H9 (cell line): ENCODE measurements around the gene ULK3. TPM values are rescaled to one million over a fixed set of nuclear protein-coding genes. Genes with fewer than 3 reads are reported as not detected.

ENCODE experiments used
- DNase-seq: peaks from one replicate; pipeline ENCODE4 v3.0.0-alpha.2; 2017
- H2AFZ ChIP-seq: one replicate; pipeline ENCODE4 v1.6.1; 2013; ENCODE audit warnings: mild to moderate bottlenecking, low read length, control low read depth, moderate library complexity
- H2AK5ac ChIP-seq: 2 replicates; pipeline ENCODE4 v1.6.1; 2013; ENCODE audit warnings: low read length, control low read depth, mixed read lengths; ENCODE audit not compliant: insufficient read length
- H2BK120ac ChIP-seq: one replicate; pipeline ENCODE4 v1.6.1; 2013; ENCODE audit warnings: low read depth, mild to moderate bottlenecking, low read length, control low read depth, inconsistent platforms; ENCODE audit not compliant: poor library complexity, severe bottlenecking
- H2BK12ac ChIP-seq: 2 replicates; pipeline ENCODE4 v1.6.1; 2013; ENCODE audit warnings: low read length, control low read depth, mixed read lengths, low read depth; ENCODE audit not compliant: insufficient read length
- H2BK15ac ChIP-seq: 2 replicates; pipeline ENCODE4 v1.6.1; 2013; ENCODE audit warnings: low read depth, low read length, control low read depth
- H2BK20ac ChIP-seq: one replicate; pipeline ENCODE4 v1.6.1; 2013; ENCODE audit warnings: low read depth, mild to moderate bottlenecking, low read length, control low read depth, inconsistent platforms; ENCODE audit not compliant: poor library complexity, severe bottlenecking
- H2BK5ac ChIP-seq: 2 replicates; pipeline ENCODE4 v1.6.1; 2013; ENCODE audit warnings: low read length, control low read depth, mixed read lengths; ENCODE audit not compliant: insufficient read length
- H3K14ac ChIP-seq: 2 replicates; pipeline ENCODE4 v1.6.1; 2013; ENCODE audit warnings: low read length, control low read depth; ENCODE audit not compliant: insufficient read depth
- H3K18ac ChIP-seq: 2 replicates; pipeline ENCODE4 v1.6.1; 2013; ENCODE audit warnings: low read depth, mild to moderate bottlenecking, mixed read lengths, low read length, control low read depth; ENCODE audit not compliant: insufficient read length
- H3K23ac ChIP-seq: 2 replicates; pipeline ENCODE4 v1.6.1; 2013; ENCODE audit warnings: low read length, control low read depth, mixed read lengths, low read depth; ENCODE audit not compliant: insufficient read length
- H3K23me2 ChIP-seq: 2 replicates; pipeline ENCODE4 v1.6.1; 2013; ENCODE audit warnings: low read depth, mild to moderate bottlenecking, mixed read lengths, low read length, control low read depth; ENCODE audit not compliant: insufficient read length, poor library complexity, severe bottlenecking
- H3K27ac ChIP-seq: 2 replicates; pipeline ENCODE4 v1.5.1; 2013; ENCODE audit warnings: low read length, control low read depth, mixed read lengths, low read depth; ENCODE audit not compliant: insufficient read length
- H3K27me3 ChIP-seq: 2 replicates; pipeline ENCODE4 v1.6.1; 2013; ENCODE audit warnings: low read length, control low read depth, inconsistent platforms; ENCODE audit not compliant: insufficient read depth
- H3K4ac ChIP-seq: 2 replicates; pipeline ENCODE4 v1.6.1; 2013; ENCODE audit warnings: low read depth, mild to moderate bottlenecking, control low read depth, inconsistent platforms, low read length, moderate library complexity
- H3K4me1 ChIP-seq: 2 replicates; pipeline ENCODE4 v1.6.1; 2013; ENCODE audit warnings: low read length, control low read depth, inconsistent platforms; ENCODE audit not compliant: insufficient read depth
- H3K4me2 ChIP-seq: 2 replicates; pipeline ENCODE4 v1.6.1; 2013; ENCODE audit warnings: low read length, control low read depth, mixed read lengths; ENCODE audit not compliant: insufficient read length, insufficient read depth
- H3K56ac ChIP-seq: 2 replicates; pipeline ENCODE4 v1.6.1; 2013; ENCODE audit warnings: low read depth, mild to moderate bottlenecking, mixed read lengths, low read length, control low read depth; ENCODE audit not compliant: insufficient read length
- H3K79me1 ChIP-seq: 2 replicates; pipeline ENCODE4 v1.6.1; 2013; ENCODE audit warnings: low read depth, mild to moderate bottlenecking, moderate library complexity, low read length, control low read depth, inconsistent platforms; ENCODE audit not compliant: insufficient read depth, poor library complexity, severe bottlenecking
- H3K79me2 ChIP-seq: 2 replicates; pipeline ENCODE4 v1.6.1; 2013; ENCODE audit warnings: low read length, control low read depth, inconsistent platforms; ENCODE audit not compliant: insufficient read depth
- H3K9ac ChIP-seq: 2 replicates; pipeline ENCODE4 v1.6.1; 2013; ENCODE audit warnings: low read length, control low read depth, mixed read lengths; ENCODE audit not compliant: insufficient read length; ENCODE audit errors: extremely low read depth
- H3K9me3 ChIP-seq: one replicate; pipeline ENCODE4 v1.6.1; 2013; ENCODE audit warnings: low read depth, low read length, inconsistent platforms; ENCODE audit not compliant: control insufficient read depth
- H3T11ph ChIP-seq: one replicate; pipeline ENCODE4 v1.6.1; 2013; ENCODE audit warnings: mild to moderate bottlenecking, low read length, control low read depth, inconsistent platforms
- H4K20me1 ChIP-seq: one replicate; pipeline ENCODE4 v1.6.1; 2013; ENCODE audit not compliant: control insufficient read depth, insufficient read length, insufficient read depth
- H4K5ac ChIP-seq: 2 replicates; pipeline ENCODE4 v1.6.1; 2013; ENCODE audit warnings: low read depth, mild to moderate bottlenecking, mixed read lengths, low read length, control low read depth; ENCODE audit not compliant: insufficient read length
- H4K8ac ChIP-seq: replicated peaks from 2 replicates; pipeline ENCODE4 v1.6.1; 2013; ENCODE audit warnings: low read length, control low read depth, mixed read lengths, low read depth; ENCODE audit not compliant: insufficient read length
- H4K91ac ChIP-seq: 2 replicates; pipeline ENCODE4 v1.6.1; 2013; ENCODE audit warnings: low read depth, mild to moderate bottlenecking, moderate library complexity, mixed read lengths, low read length, control low read depth; ENCODE audit not compliant: insufficient read length
- H3K27ac Mint-ChIP-seq, 3 experiments: 2 replicates in 2 of 3; 3 replicates in 1 of 3; pipeline ENCODE4 v1.8.0; 2020 to 2021; ENCODE audit warnings: mixed read lengths in 3 of 3, mild to moderate bottlenecking in 1 of 3, moderate library complexity in 1 of 3
- H3K27me3 Mint-ChIP-seq: 2 replicates; pipeline ENCODE4 v1.8.0; 2021; ENCODE audit warnings: low read depth, mild to moderate bottlenecking, moderate library complexity, mixed read lengths
- H3K36me3 Mint-ChIP-seq, 3 experiments: 2 replicates in 2 of 3; 3 replicates in 1 of 3; pipeline ENCODE4 v1.8.0; 2020 to 2021; ENCODE audit warnings: low read depth in 3 of 3, mixed read lengths in 3 of 3; ENCODE audit not compliant: insufficient read depth in 1 of 3
- H3K4me1 Mint-ChIP-seq, 2 experiments: 2 replicates each; pipeline ENCODE4 v1.8.0; 2020; ENCODE audit warnings: mixed read lengths in 2 of 2
- H3K4me3 Mint-ChIP-seq, 2 experiments: 2 replicates in 1 of 2; 3 replicates in 1 of 2; pipeline ENCODE4 v1.8.0; 2020 to 2021; ENCODE audit warnings: mild to moderate bottlenecking in 2 of 2, mixed read lengths in 2 of 2, moderate library complexity in 1 of 2
- H3K9me3 Mint-ChIP-seq, 2 experiments: 2 replicates in 1 of 2; 3 replicates in 1 of 2; pipeline ENCODE4 v1.8.0; 2020; ENCODE audit warnings: mild to moderate bottlenecking in 2 of 2, mixed read lengths in 2 of 2, moderate library complexity in 1 of 2
- WGBS: extraction: QIAGEN DNeasy Blood & Tissue Kit; methylation state at CpG from one replicate; pipeline ENCODE4 v1.1.7; 2013; ENCODE audit warnings: missing lambda C conversion rate, low lambda C conversion rate, mixed read lengths; ENCODE audit not compliant: insufficient read length; ENCODE audit errors: extremely low coverage; 5-methylcytosine and 5-hydroxymethylcytosine counted together
- total RNA-seq: library from RNA; stranded (reverse); gene quantifications from 2 replicates; pipeline ENCODE4 v1.2.1, GENCODE V29; 2021
- TF ChIP-seq, protein P1 (sequence below): fragments of 200-600 bp; sonication (generic); conservative IDR thresholded peaks from 3 replicates; pipeline ENCODE4 v1.8.0; 2021; ENCODE audit warnings: antibody characterized with exemption, mild to moderate bottlenecking

Gene ULK3
- total RNA-seq, 1 experiment from 2014 or later: 34.0 TPM

DNA sequence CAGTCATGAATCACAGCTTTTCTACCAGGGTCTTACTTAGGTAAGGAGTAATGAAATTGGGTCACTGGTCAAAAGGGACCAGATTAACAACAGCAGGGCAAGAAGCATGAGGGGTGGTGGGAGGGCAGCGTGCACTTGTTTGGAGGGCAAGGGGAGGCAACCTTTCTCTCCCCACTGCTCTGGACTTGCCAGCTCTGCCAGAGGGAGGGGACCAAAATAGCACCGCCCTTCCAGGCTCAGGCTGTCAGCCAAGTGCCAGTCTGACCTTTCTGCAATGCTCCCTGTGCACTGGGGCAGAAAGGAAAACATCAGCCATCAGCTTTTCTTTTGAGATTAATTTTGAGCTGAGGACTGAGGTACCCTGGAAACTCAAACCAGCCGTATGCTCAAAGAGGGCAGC lies 4.5 kb upstream of the ULK3 start:
- Histone ChIP-seq H2BK15ac (no peak overlapping the region), H3K9ac (no peak overlapping the region), H2AK5ac (no peak overlapping the region), H3K23me2 (peaks cover 6% of the 10 kb centered on the region), H3K14ac (no peak overlapping the region), H4K91ac (no peak overlapping the region), H2BK120ac (no peak overlapping the region), H2BK20ac (no peak overlapping the region), H3K79me1 (no peaks in the 10 kb centered on the region), H4K20me1 (no peaks in the 10 kb centered on the region), H3T11ph (no peak overlapping the region), H4K8ac (no peak overlapping the region), H3K18ac (no peak overlapping the region), H3K4ac (no peak overlapping the region), H2BK12ac (no peak overlapping the region), H4K5ac (no peak overlapping the region), H3K27me3 (no peaks in the 10 kb centered on the region), H3K9me3 (no peaks in the 10 kb centered on the region), H2BK5ac (no peak overlapping the region), H3K23ac (no peak overlapping the region), H3K79me2 (no peaks in the 10 kb centered on the region), H3K27ac (no peak overlapping the region), H3K4me2 (no peak overlapping the region), H3K56ac (no peak overlapping the region), H2AFZ (no peak overlapping the region), H3K4me1 (no peaks in the 10 kb centered on the region; the same call in 1 of the 2 replicates)
- Mint-ChIP-seq H3K9me3 (no peaks in the 10 kb centered on the region), H3K36me3 (peaks cover 11 to 60% (median 44%) of the 10 kb centered on the region in 3 experiments), H3K27ac (no peak overlapping the region), H3K4me1 (peaks cover 7 to 14% of the 10 kb centered on the region in 2 experiments), H3K27me3 (no peaks in the 10 kb centered on the region), H3K4me3 (no peak overlapping the region)
- no peak for DNase-seq
- TF ChIP-seq, protein P1, sequence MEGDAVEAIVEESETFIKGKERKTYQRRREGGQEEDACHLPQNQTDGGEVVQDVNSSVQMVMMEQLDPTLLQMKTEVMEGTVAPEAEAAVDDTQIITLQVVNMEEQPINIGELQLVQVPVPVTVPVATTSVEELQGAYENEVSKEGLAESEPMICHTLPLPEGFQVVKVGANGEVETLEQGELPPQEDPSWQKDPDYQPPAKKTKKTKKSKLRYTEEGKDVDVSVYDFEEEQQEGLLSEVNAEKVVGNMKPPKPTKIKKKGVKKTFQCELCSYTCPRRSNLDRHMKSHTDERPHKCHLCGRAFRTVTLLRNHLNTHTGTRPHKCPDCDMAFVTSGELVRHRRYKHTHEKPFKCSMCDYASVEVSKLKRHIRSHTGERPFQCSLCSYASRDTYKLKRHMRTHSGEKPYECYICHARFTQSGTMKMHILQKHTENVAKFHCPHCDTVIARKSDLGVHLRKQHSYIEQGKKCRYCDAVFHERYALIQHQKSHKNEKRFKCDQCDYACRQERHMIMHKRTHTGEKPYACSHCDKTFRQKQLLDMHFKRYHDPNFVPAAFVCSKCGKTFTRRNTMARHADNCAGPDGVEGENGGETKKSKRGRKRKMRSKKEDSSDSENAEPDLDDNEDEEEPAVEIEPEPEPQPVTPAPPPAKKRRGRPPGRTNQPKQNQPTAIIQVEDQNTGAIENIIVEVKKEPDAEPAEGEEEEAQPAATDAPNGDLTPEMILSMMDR: no peak
- WGBS: no CpG with 5 or more reads among the region's 3 CpGs
